ENCODE measurements around the gene PELI1. TPM values are rescaled to one million over a fixed set of nuclear protein-coding genes. Genes with fewer than 3 reads are reported as not detected.

The PELI1 gene
- total RNA-seq, 2 experiments from 2014 or later: 257 to 274 TPM

DNA sequence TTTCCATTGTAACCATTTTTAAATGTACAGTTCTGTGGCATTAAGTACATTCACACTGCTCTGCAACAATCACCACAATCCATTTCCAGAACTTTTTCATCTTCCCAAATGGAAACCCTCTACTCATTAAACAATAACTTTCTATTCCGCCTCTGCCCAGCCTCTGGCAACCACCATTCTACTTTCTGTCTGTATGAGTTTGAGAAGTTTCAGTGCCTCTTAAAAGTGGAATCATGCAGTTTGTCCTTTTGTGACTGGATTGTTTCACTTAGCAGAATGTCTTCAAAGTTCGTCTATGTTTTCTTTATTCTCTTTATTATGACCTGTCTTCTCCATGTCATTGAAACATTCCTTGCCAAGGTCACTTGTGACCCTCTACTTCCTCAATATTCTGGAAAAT, 22.0 kb upstream of the PELI1 start:
- no peaks in the 10 kb centered on the region for H3K9me3 ChIP-seq (ENCODE audit: control insufficient read depth in 1 of 2, insufficient read depth in 1 of 2, low read length in 2 of 2)
- TF ChIP-seq, protein P1, sequence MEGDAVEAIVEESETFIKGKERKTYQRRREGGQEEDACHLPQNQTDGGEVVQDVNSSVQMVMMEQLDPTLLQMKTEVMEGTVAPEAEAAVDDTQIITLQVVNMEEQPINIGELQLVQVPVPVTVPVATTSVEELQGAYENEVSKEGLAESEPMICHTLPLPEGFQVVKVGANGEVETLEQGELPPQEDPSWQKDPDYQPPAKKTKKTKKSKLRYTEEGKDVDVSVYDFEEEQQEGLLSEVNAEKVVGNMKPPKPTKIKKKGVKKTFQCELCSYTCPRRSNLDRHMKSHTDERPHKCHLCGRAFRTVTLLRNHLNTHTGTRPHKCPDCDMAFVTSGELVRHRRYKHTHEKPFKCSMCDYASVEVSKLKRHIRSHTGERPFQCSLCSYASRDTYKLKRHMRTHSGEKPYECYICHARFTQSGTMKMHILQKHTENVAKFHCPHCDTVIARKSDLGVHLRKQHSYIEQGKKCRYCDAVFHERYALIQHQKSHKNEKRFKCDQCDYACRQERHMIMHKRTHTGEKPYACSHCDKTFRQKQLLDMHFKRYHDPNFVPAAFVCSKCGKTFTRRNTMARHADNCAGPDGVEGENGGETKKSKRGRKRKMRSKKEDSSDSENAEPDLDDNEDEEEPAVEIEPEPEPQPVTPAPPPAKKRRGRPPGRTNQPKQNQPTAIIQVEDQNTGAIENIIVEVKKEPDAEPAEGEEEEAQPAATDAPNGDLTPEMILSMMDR (IDR thresholded peaks at IDR 0.05): no peak
- intact Hi-C loops (cut with DNase I, micrococcal nuclease): no loop called here
- H3K4me3 ChIP-seq (ENCODE audit: low read length): no peak overlapping the region
- no peaks in the 10 kb centered on the region for H3K36me3 ChIP-seq (ENCODE audit: insufficient read depth, low read length)
- no peak overlapping the region for H3K27ac Mint-ChIP-seq
- H3K27me3 Mint-ChIP-seq: no peaks in the 10 kb centered on the region
- DNase-seq (no peak), ATAC-seq (ENCODE audit: poor library complexity) (no peak)
- H3K27ac ChIP-seq (ENCODE audit: low read depth in 1 of 2, low read length in 2 of 2): no peak overlapping the region
- H3K27me3 ChIP-seq (ENCODE audit: control insufficient read depth in 1 of 2, insufficient read depth in 2 of 2, low read length in 2 of 2): no peaks in the 10 kb centered on the region
- no peaks in the 10 kb centered on the region for H3K4me1 ChIP-seq (ENCODE audit: insufficient read depth, low read length)
- H3K4me3 Mint-ChIP-seq: no peak overlapping the region
- H3K36me3 Mint-ChIP-seq (ENCODE audit: low read depth): no peaks in the 10 kb centered on the region
- H3K9me3 Mint-ChIP-seq: no peaks in the 10 kb centered on the region
- no peaks in the 10 kb centered on the region for H3K4me1 Mint-ChIP-seq (ENCODE audit: low read depth)
- POLR2A ChIA-PET: no interaction called here
- CTCF ChIA-PET: no interaction called here

DNA sequence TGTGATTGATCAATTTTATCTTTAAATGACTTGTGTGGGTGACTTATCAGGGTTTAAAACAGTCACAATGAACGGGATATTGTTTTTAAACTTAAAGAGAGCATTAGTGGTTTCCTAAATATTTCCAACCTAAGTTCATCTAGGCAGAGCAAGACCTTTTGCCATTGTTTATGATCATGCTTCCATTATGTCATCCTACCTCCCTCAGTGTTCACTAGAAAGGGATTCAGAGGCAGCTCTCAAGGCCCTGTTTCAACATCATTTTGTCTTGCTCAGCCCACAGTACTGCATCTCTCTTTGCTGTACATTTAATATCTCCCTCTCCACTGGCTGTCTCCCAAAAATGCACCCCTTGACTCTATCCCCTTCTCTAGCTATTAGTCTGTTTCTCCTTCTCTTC, 21.5 kb upstream of the PELI1 start:
- intact Hi-C loops (cut with DNase I, micrococcal nuclease): no loop called here
- H3K27ac ChIP-seq (ENCODE audit: low read depth in 1 of 2, low read length in 2 of 2): no peak overlapping the region
- H3K4me3 ChIP-seq (ENCODE audit: low read length): no peak overlapping the region
- no peaks in the 10 kb centered on the region for H3K9me3 ChIP-seq (ENCODE audit: control insufficient read depth in 1 of 2, insufficient read depth in 1 of 2, low read length in 2 of 2)
- ChIA-PET CTCF (no interaction called here), POLR2A (no interaction called here)
- no peaks in the 10 kb centered on the region for H3K27me3 ChIP-seq (ENCODE audit: control insufficient read depth in 1 of 2, insufficient read depth in 2 of 2, low read length in 2 of 2)
- no peaks in the 10 kb centered on the region for H3K9me3 Mint-ChIP-seq
- H3K27me3 Mint-ChIP-seq: no peaks in the 10 kb centered on the region
- ATAC-seq (ENCODE audit: poor library complexity): no peak
- H3K36me3 Mint-ChIP-seq (ENCODE audit: low read depth): no peaks in the 10 kb centered on the region
- H3K4me3 Mint-ChIP-seq: no peak overlapping the region
- H3K4me1 Mint-ChIP-seq (ENCODE audit: low read depth): no peaks in the 10 kb centered on the region
- no peaks in the 10 kb centered on the region for H3K36me3 ChIP-seq (ENCODE audit: insufficient read depth, low read length)
- DNase-seq: no peak
- TF ChIP-seq, protein P1 (IDR thresholded peaks at IDR 0.05): no peak
- no peak overlapping the region for H3K27ac Mint-ChIP-seq
- H3K4me1 ChIP-seq (ENCODE audit: insufficient read depth, low read length): no peaks in the 10 kb centered on the region

DNA sequence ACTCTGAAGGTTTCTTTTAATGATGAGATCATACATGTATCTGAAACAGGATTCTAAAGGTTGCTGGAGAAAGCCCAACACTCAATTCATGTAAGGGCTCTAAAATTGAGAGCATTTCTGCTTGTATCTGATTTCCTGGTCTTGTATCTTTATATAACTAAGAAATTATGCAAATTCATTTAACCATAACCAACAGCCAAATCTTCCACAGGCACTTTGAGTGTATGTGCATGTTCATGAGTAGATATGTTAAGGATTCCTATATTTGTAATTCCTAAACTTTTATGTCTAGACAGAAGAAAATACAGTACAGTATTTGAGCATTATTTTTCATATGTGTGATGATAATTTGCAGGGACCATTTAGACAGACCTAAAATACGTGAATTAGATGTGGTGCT, 20.4 kb upstream of the PELI1 start:
- intact Hi-C loops (cut with DNase I, micrococcal nuclease): no loop called here
- Histone ChIP-seq H3K4me1 (ENCODE audit: insufficient read depth, low read length) (no peaks in the 10 kb centered on the region), H3K27me3 (ENCODE audit: control insufficient read depth in 1 of 2, insufficient read depth in 2 of 2, low read length in 2 of 2) (no peaks in the 10 kb centered on the region), H3K4me3 (ENCODE audit: low read length) (no peak overlapping the region), H3K36me3 (ENCODE audit: insufficient read depth, low read length) (no peaks in the 10 kb centered on the region), H3K27ac (ENCODE audit: low read depth in 1 of 2, low read length in 2 of 2) (no peak overlapping the region), H3K9me3 (ENCODE audit: control insufficient read depth in 1 of 2, insufficient read depth in 1 of 2, low read length in 2 of 2) (no peaks in the 10 kb centered on the region)
- POLR2A ChIA-PET: no interaction called here
- Mint-ChIP-seq H3K27ac (no peak overlapping the region), H3K27me3 (no peaks in the 10 kb centered on the region), H3K9me3 (no peaks in the 10 kb centered on the region), H3K4me3 (no peak overlapping the region), H3K4me1 (ENCODE audit: low read depth) (no peaks in the 10 kb centered on the region), H3K36me3 (ENCODE audit: low read depth) (no peaks in the 10 kb centered on the region)
- TF ChIP-seq, protein P1 (IDR thresholded peaks at IDR 0.05): no peak
- ATAC-seq (ENCODE audit: poor library complexity) (no peak), DNase-seq (no peak)
- CTCF ChIA-PET: no interaction called here
